ENCODE data around the gene SIAH2. TPM values are rescaled to one million over a fixed set of nuclear protein-coding genes. Genes with fewer than 3 reads are reported as not detected.

The SIAH2 gene
- total and polyA plus RNA-seq, 9 donors: 18.0 to 98.7 (median 37.1) TPM

GRCh38 chr3:150741497-150742140 lies 21.4 kb downstream of the SIAH2 start:
- Histone ChIP-seq H3K27ac (no peak overlapping the region), H3K4me3 (no peak overlapping the region), H3K36me3 (no peaks in the 10 kb centered on the region), H3K4me1 (ENCODE audit: insufficient read depth) (peaks cover 30% of the 10 kb centered on the region), H3K9me3 (no peaks in the 10 kb centered on the region), H3K27me3 (no peaks in the 10 kb centered on the region)
- TF ChIP-seq CTCF (IDR thresholded peaks at IDR 0.05): no peak
- no peak for TF ChIP-seq EP300 (IDR thresholded peaks at IDR 0.05)
- TF ChIP-seq POLR2A (IDR thresholded peaks at IDR 0.05): no peak
- 50 to 56% (median 51%) methylated on average over 5 of the region's 5 CpGs for WGBS, 3 donors
- intact Hi-C loops (cut with DNase I): no loop called here
- no peak for DNase-seq

GRCh38 chr3:150740733-150741496 lies 22.1 kb downstream of the SIAH2 start:
- DNase-seq: peak; percentile 52 to 73 (median 62)
- H3K27ac ChIP-seq: no peak overlapping the region
- 42 to 51% (median 42%) methylated on average over 12 of the region's 12 CpGs for WGBS, 3 donors
- H3K4me3 ChIP-seq: no peak overlapping the region
- intact Hi-C loops (cut with DNase I): no loop called here
- H3K4me1 ChIP-seq (ENCODE audit: insufficient read depth): peaks cover 26% of the 10 kb centered on the region
- no peak for TF ChIP-seq EP300 (IDR thresholded peaks at IDR 0.05)
- TF ChIP-seq POLR2A (IDR thresholded peaks at IDR 0.05): no peak
- no peak for TF ChIP-seq CTCF (IDR thresholded peaks at IDR 0.05)
- H3K9me3 ChIP-seq: no peaks in the 10 kb centered on the region
- H3K27me3 ChIP-seq: no peaks in the 10 kb centered on the region
- H3K36me3 ChIP-seq: no peaks in the 10 kb centered on the region

- no peak overlapping the region for H3K4me3 ChIP-seq
- no peaks in the 10 kb centered on the region for H3K27me3 ChIP-seq
- H3K36me3 ChIP-seq: no peaks in the 10 kb centered on the region
- no peak for DNase-seq
- no peaks in the 10 kb centered on the region for H3K9me3 ChIP-seq
- peak overlapping the region in 1 of 2 donors; percentile 31 for H3K27ac ChIP-seq
- intact Hi-C loops (cut with DNase I): no loop called here
- TF ChIP-seq POLR2A (IDR thresholded peaks at IDR 0.05) (no peak), EP300 (IDR thresholded peaks at IDR 0.05) (no peak), CTCF (IDR thresholded peaks at IDR 0.05) (no peak)
- peaks cover 26% of the 10 kb centered on the region for H3K4me1 ChIP-seq (ENCODE audit: insufficient read depth)
- WGBS, 3 donors: 85 to 89% (median 87%) methylated on average over 8 of the region's 8 CpGs
Observed at GRCh38 chr3:150739877-150740645, 22.9 kb downstream of the SIAH2 start.

- Histone ChIP-seq H3K9me3 (no peaks in the 10 kb centered on the region), H3K27ac (no peak overlapping the region), H3K36me3 (no peaks in the 10 kb centered on the region), H3K4me3 (no peak overlapping the region), H3K27me3 (no peaks in the 10 kb centered on the region), H3K4me1 (ENCODE audit: insufficient read depth) (peaks cover 26% of the 10 kb centered on the region)
- 51 to 57% (median 56%) methylated on average over 7 of the region's 7 CpGs for WGBS, 3 donors
- TF ChIP-seq EP300 (IDR thresholded peaks at IDR 0.05) (no peak), CTCF (IDR thresholded peaks at IDR 0.05) (no peak)
- no peak for DNase-seq
- intact Hi-C loops (cut with DNase I): no loop called here
Observed at GRCh38 chr3:150739200-150739863, 23.6 kb downstream of the SIAH2 start.

Data from ovary (tissue), 9 donors.